Bronchial epithelial cell (primary cell): ENCODE measurements around the gene ACIN1. TPM values are rescaled to one million over a fixed set of nuclear protein-coding genes. Genes with fewer than 3 reads are reported as not detected.

Source experiments
- DNase-seq: peaks from one replicate; pipeline ENCODE4 v3.0.0-alpha.2; 2010; ENCODE audit warnings: low read depth
- FAIRE-seq: peaks from 2 replicates; lab custom pipeline; 2011; peaks lifted over from hg19 to GRCh38; lab: Jason Lieb, UNC
- H3K27me3 ChIP-seq: 2 replicates; pipeline ENCODE4 v1.5.1; 2011; ENCODE audit warnings: low read length; ENCODE audit not compliant: control insufficient read depth, insufficient read depth
- H3K36me3 ChIP-seq: 2 replicates; pipeline ENCODE4 v1.5.1; 2011; ENCODE audit warnings: low read length; ENCODE audit not compliant: control insufficient read depth, insufficient read depth
- H3K4me3 ChIP-seq: 2 replicates; pipeline ENCODE4 v1.5.1; 2011; ENCODE audit warnings: mild to moderate bottlenecking, low read depth, low read length, control low read depth
- total RNA-seq: library from RNA; depleted of rRNA; stranded (reverse); fragments of >200 nt; gene quantifications from 2 replicates; pipeline ENCODE4 v1.2.1, GENCODE V29; 2014
- TF ChIP-seq, protein P1 (sequence below): IDR thresholded peaks from 2 replicates; pipeline ENCODE4 v1.5.1; 2011; ENCODE audit warnings: mild to moderate bottlenecking, moderate library complexity, low read length, control low read depth, inconsistent platforms; ENCODE audit not compliant: insufficient read depth, severe bottlenecking

The ACIN1 gene
- total RNA-seq, 1 donor from 2014 or later: 45.5 TPM

DNA sequence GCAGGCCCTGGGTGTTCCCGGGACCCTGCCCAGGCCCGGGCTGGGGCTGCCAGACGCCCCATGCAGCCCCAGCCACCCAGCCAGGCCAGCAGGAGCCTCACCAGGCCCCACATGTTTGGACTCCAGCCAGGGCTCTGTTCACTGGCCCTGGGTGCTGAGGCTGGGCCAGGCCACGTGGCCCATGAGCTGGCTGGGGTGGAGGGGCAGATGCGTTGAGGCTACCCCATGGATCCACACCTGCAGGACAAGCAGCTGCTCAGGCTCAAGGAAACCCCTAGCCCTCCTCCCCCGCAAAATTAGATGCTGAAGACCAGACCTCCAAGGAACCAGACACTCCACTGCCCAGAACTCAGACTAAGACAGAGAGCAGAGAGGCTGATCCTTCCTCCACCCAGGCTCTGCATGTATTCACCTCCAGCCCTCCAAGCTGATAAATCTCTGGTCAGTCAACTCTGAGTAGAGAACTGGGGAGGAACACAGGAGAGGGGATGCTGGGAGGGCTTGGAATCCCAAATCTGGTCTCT, 39.3 kb downstream of the ACIN1 start:
- Histone ChIP-seq H3K36me3 (peaks cover 10% of the 10 kb centered on the region), H3K4me3 (no peak overlapping the region), H3K27me3 (no peaks in the 10 kb centered on the region)
- DNase-seq (no peak), FAIRE-seq (no peak)
- TF ChIP-seq, protein P1, sequence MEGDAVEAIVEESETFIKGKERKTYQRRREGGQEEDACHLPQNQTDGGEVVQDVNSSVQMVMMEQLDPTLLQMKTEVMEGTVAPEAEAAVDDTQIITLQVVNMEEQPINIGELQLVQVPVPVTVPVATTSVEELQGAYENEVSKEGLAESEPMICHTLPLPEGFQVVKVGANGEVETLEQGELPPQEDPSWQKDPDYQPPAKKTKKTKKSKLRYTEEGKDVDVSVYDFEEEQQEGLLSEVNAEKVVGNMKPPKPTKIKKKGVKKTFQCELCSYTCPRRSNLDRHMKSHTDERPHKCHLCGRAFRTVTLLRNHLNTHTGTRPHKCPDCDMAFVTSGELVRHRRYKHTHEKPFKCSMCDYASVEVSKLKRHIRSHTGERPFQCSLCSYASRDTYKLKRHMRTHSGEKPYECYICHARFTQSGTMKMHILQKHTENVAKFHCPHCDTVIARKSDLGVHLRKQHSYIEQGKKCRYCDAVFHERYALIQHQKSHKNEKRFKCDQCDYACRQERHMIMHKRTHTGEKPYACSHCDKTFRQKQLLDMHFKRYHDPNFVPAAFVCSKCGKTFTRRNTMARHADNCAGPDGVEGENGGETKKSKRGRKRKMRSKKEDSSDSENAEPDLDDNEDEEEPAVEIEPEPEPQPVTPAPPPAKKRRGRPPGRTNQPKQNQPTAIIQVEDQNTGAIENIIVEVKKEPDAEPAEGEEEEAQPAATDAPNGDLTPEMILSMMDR: no peak

DNA sequence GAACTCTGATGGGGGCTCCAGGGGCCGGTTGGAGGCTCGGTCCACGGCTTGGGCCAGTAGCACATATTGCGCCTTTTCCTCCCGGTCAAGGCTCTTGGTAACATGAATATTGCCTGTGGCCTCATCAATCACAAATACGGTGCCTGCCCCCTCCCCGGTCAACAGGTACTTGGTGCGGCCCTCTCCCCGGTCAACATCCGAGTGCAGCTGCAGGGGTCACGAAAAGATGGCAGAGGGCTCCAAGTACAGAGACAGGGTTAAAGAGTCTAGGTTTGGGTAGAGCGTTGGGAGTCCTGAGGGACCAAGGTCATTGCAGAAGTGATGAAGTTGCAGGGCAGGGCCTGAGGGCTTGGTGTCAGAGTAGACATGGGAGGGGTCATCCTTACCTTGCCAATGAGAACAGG, 39.8 kb downstream of the ACIN1 start:
- FAIRE-seq: no peak
- no peak overlapping the region for H3K4me3 ChIP-seq
- TF ChIP-seq, protein P1: no peak
- DNase-seq: no peak
- peaks cover 7% of the 10 kb centered on the region for H3K36me3 ChIP-seq
- no peaks in the 10 kb centered on the region for H3K27me3 ChIP-seq

DNA sequence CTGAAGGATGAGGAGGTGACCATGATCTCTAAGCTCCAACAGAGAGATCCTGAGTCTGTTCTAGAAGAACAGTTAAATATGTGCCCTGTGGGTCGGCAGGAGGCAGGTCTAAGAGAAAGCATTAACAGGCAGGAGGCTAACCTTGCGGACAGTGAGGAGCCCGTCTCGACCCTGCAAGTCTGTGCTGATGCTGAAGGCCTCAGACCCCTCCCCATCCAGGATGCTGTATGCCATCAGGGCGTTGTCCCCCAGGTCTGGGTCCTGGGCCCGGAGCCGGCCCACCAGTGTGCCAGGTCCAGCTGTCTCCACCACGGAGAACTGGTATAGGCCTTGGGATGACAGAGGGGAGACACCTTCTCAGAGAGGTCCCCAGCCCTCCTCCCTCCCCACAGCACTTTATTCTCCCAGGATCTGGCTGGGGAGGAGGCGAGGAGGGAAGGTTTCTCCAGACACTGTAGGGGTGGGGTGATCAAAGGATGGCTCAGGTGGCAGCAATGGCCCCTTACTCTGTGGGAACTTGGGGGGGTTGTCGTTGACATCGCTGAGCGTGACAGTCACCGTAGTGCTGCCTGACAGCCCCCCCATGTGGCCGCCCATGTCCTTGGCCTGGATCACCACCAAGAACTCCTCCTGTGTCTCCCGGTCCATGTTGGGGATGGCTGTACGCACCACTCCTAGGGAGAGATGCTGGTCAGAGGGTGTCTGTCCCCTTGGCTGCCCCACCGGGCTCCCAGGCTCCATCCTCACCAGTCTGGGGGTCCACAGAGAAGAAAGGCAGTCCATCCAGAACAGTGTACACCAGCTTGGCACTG, 40.7 kb downstream of the ACIN1 start:
- DNase-seq (no peak), FAIRE-seq (no peak)
- Histone ChIP-seq H3K36me3 (peaks cover 2% of the 10 kb centered on the region), H3K4me3 (no peak overlapping the region), H3K27me3 (no peaks in the 10 kb centered on the region)
- TF ChIP-seq, protein P1: no peak

DNA sequence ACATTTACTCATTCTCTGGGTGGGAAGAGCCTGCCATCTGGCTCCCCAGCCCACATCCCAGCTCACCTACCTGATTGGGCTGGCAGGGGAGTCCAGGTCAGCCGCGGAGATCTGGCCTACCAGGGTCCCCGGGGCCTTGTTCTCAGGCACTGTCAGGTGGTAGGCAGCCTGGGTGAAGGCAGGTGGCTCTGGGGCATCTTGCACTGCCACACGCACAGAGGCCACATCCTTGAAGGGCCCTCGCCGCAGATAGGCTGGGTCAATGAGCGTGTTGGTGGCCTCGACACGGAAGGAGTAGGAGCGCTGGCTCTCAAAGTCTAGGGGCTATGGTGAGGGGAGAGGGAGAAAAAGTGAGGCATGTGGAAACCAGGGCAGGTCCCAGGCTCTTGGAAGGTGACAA, 41.5 kb downstream of the ACIN1 start:
- TF ChIP-seq, protein P1: no peak
- Histone ChIP-seq H3K36me3 (no peaks in the 10 kb centered on the region), H3K4me3 (no peak overlapping the region), H3K27me3 (no peaks in the 10 kb centered on the region)
- no peak for FAIRE-seq
- no peak for DNase-seq

DNA sequence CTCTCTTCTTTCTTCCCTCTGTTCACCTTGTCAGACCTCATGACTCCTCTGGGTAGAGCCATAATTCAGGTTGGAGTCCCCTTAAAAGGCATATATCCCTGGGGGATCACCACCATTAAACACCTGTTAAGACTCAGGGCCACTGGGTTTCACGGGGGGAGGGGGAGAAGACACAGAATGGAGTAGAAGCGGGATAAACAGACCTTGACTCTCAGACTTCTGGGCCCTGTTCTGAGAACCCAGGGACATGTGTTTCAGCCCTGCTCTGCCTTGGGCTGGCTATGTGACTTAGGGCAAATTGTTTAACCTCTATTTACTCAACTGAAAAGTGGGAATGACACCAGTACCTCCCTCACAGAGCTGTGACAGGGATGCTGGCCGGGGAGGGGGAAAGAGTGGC, 42.3 kb downstream of the ACIN1 start:
- DNase-seq (no peak), FAIRE-seq (peak; percentile 47)
- TF ChIP-seq, protein P1: no peak

More for the DNA sequence above, 42.3 kb downstream of the ACIN1 start:
- H3K4me3 ChIP-seq: no peak overlapping the region
- H3K36me3 ChIP-seq: no peaks in the 10 kb centered on the region
- no peaks in the 10 kb centered on the region for H3K27me3 ChIP-seq
